ENCODE data around the gene SCUBE3.

- TF ChIP-seq POLR2A (IDR thresholded peaks at IDR 0.05; ENCODE audit: low read length): no peak
- no peak for TF ChIP-seq GATA1 (IDR thresholded peaks at IDR 0.05; ENCODE audit: low read depth, low read length)
Observed at GRCh38 chr6:35166116-35166515, 47.6 kb upstream of the SCUBE3 start.
